GM12891 (cell line): ENCODE data around the gene INTS7.
A peak's percentile ranks its signal among the peaks of the same experiment; 100 is the strongest.
"Not testable (repeated sequence)": the region's sequence is repeated elsewhere in the genome, so short reads cannot be mapped to it uniquely, and the experiment has no call there.

Experiments
- DNase-seq: peaks from one replicate; pipeline ENCODE4 v3.0.0; 2011; ENCODE audit warnings: low spot score; ENCODE audit not compliant: insufficient read length
- FAIRE-seq: peaks from 2 replicates; lab custom pipeline; 2011; peaks lifted over from hg19 to GRCh38; lab: Jason Lieb, UNC
- PAX5 ChIP-seq: IDR thresholded peaks from 2 replicates; pipeline ENCODE4 v1.6.1; 2011; ENCODE audit warnings: low read length, moderate library complexity, mild to moderate bottlenecking; ENCODE audit not compliant: insufficient read depth, severe bottlenecking
- POLR2A ChIP-seq: IDR thresholded peaks from 2 replicates; pipeline ENCODE4 v1.6.1; 2011; ENCODE audit warnings: low read depth, low read length, control low read depth
- POLR2AphosphoS5 ChIP-seq: IDR thresholded peaks from 2 replicates; pipeline ENCODE4 v1.6.1; 2011; ENCODE audit warnings: low read depth, low read length, control low read depth
- POU2F2 ChIP-seq: IDR thresholded peaks from 2 replicates; pipeline ENCODE4 v1.6.1; 2011; ENCODE audit warnings: low read depth, mild to moderate bottlenecking, control low read depth, low read length, moderate library complexity
- SPI1 ChIP-seq: IDR thresholded peaks from 2 replicates; pipeline ENCODE4 v1.6.1; 2011; ENCODE audit warnings: low read depth, low read length, control low read depth
- TAF1 ChIP-seq: IDR thresholded peaks from 2 replicates; pipeline ENCODE4 v1.6.1; 2011; ENCODE audit warnings: low read depth, low read length, control low read depth

Gene INTS7

DNA sequence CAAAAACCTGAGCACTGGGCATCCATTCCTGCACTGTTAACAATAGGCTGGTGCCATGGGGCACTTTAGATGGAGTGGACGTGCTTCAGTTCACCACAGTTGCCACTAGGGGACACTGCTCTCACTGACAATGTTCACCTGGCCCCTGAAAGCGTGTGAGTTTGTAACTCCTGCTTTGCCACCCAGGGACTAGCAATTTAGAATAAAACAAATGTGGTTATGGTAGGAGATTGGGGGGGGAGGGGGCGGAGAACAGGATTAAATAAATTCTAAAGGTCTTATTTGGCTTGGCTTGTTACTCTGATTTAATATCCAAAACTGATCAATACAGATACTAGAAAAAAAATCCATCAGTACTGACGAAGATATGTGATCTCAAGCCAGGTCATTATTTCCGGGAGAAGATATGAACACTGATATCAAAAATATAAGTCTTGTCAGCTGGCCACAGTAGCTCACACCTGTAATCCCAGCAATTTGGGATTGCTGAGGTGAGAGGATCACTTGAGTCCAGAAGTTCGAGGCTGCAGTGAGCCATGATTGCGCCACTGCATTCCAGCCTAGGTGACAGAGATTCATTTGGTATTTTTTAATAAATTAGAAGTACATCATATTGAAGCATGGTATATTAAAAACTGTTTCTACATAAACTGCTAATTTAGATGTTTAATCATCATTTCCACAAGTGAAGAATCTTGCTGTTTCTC, 23.2 kb downstream of the INTS7 start:
- FAIRE-seq, result peak; percentile 99
- TF ChIP-seq POLR2A (no peak), TAF1 (no peak), SPI1 (no peak), POU2F2 (no peak), PAX5 (no peak), POLR2AphosphoS5 (no peak)
- DNase-seq, result peak; percentile 42

DNA sequence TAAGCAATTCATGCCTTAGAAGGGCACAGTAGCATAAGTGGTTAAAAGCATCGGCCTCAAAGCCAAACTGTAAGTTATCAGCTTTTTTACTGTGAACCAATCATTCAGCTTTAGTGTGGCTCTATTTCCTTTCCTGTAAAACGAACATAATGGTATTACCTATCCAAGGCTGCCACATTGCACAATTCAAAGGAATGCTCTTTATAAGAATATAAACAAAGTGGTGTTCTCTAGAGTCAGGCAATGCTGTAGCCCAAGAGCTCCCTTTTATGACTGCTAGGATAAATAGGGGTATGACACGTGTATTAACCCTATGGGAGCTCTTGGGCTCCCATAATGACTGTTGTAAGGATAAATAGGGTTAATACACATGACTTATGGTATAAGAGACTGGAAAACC, 25.4 kb downstream of the INTS7 start:
- DNase-seq (no peak), FAIRE-seq (no peak)
- TF ChIP-seq POU2F2, result no peak
- TF ChIP-seq POLR2A, result no peak
- TF ChIP-seq POLR2AphosphoS5, result no peak
- TF ChIP-seq PAX5, result no peak
- no peak for TF ChIP-seq SPI1
- TF ChIP-seq TAF1, result no peak

DNA sequence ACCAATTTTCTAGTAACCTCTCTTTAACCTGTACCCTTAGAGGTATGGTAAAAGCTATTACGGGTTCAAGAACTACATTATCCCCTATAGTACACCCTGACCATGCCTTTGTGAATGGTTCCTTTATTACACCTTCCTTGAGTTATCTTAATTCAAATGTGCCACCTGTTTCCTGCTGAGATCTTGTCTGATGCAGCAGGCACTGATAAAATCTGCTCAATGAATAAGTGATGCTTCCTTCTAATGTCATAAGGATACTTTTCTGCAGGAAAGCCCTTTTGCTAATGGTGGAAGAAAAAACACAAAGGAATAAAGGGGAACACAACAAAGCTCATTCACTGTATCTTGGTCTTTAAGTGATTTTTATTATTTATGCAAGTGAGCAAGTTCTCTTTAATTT, 25.8 kb downstream of the INTS7 start:
- no peak for DNase-seq
- TF ChIP-seq POLR2AphosphoS5, result no peak
- TF ChIP-seq POU2F2, result no peak
- no peak for TF ChIP-seq POLR2A
- no peak for TF ChIP-seq PAX5
- TF ChIP-seq SPI1, result no peak
- no peak for TF ChIP-seq TAF1
- FAIRE-seq, result no peak

DNA sequence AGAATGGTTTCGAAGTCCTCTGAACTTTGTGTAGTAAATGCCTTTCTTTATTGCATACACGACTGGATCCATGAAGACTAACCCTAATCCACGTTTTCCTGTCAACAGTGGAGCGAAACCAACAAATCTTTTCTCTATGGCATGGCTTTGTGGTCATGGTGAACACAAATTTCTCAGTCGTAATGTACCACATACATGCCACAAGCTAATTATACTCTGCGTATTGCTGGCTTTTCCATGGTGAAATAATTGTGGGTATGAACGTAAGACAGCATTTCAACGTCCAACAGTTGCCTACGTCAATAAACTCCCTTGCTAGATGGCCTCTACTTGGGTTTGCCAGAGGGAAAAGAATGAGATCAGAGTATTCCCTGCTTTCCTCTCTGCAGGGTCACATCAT, 27.5 kb downstream of the INTS7 start:
- FAIRE-seq (no peak), DNase-seq (no peak)
- TF ChIP-seq PAX5 (no peak), POLR2AphosphoS5 (no peak), SPI1 (no peak), TAF1 (no peak), POU2F2 (no peak), POLR2A (no peak)

DNA sequence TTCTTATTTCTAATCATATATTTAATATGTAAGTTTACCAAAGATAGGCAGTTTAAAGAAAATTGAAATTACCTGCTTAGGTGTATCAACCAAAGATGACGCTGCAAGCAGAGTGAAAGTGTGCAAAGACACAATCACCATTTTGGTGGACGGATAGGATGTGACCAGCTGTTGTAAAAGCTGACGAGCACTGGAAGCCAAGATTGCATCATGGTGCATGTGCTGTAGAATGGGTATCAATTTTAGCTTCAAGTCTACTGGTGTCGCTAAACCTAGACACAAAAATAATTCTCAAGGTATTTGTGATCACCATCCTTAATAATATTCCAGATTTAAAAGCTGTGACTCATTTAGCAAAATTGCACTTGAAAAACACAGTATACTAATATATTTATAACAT, 28.2 kb downstream of the INTS7 start:
- DNase-seq, result no peak
- no peak for FAIRE-seq
- no peak for TF ChIP-seq TAF1
- TF ChIP-seq SPI1, result no peak
- TF ChIP-seq POLR2AphosphoS5, result no peak
- TF ChIP-seq POU2F2, result no peak
- TF ChIP-seq POLR2A, result no peak
- no peak for TF ChIP-seq PAX5

DNA sequence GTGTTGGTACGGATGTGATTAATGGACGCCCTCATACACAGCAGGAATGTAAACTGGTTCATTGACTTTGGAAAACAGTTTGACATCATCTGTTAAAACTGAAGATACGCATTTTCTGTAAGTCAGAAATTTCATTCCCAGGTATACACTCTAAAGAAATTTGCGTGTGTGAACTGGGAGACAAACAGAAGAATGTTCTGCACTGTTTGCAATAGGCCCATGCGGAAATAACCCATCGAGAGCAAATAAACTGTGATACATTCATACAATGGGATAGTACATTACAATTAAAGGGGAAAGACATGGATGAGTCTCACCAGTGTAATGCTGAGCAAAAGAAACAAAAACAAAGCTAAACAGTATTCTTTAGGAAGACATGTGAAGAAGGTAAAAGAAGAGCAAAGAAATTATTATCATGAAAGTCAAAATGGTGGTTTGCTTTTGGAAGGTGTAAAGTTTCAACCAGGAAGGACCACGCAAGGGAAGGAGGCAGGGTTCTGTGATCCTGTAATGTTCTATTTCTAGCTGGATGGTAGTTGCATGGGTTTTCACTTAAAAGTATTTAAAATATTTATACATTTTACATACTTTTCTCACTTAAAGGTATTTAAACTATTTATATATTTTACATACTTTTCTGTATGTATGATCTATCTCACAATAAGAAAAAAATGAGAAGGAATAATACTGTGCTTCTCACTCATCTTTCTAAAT, 30.3 kb downstream of the INTS7 start:
- TF ChIP-seq PAX5 (no peak), POU2F2 (no peak), TAF1 (no peak), POLR2A (no peak), SPI1 (no peak), POLR2AphosphoS5 (no peak)
- peak; percentile 45 for FAIRE-seq
- no peak for DNase-seq

DNA sequence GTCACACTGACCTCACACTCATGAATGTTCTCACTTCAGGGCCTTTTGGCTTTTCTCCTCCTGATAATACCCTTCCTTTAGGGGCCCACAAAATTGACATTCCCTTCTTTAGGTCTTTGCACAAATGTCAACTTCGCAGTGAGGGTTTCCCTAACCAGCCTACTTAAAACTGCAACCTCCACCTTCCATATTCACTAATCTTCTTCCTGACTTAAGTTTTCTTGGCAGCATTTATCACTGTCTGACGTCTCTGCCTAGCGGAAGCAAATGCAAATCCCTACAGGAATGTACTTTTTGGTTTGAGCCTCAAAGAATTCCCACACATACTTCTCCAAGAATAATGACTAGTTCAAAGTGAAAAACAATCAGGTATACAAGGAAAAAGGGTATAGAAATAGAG, 32.8 kb downstream of the INTS7 start:
- DNase-seq (no peak), FAIRE-seq (no peak)

DNA sequence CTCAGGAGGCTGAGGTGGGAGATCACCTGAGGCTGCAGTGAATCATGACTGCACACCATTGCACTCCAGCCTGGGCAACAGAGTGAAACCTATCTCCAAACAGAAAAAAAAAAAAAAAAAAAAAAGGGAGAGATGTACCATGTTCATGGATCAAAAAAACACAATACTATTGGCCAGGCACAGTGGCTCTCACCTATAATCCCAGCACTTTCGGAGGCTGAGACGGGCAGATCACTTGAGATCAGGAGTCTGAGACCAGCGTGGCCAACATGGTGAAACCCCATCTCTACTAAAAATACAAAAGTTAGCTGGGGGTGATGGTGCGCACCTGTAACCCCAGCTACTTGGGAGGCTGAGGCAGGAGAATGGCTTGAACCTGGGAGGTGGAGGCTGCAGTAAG, 37.9 kb downstream of the INTS7 start:
- DNase-seq, FAIRE-seq: not testable (repeated sequence)

More for the DNA sequence above, 32.8 kb downstream of the INTS7 start:
- TF ChIP-seq SPI1 (no peak), POLR2AphosphoS5 (no peak)

DNA sequence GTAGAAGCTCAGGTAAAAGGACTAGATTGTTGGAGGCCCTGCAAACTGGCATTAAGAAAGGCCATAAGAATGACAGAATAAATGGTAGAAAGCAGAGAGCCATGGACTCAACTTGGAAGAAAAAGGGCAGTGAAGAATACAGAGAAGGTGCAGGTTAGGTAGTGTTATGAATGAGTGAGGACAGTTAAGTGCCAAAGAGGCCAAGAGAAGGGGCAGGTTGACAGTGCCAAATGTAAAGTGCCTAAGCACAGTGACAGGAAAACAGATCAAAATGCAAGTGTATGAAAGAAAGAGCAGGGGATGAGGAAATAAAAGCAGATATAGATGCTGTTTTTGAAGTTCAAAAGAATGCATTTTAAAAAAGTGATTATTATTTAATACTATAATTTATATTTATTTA, 43.7 kb downstream of the INTS7 start:
- FAIRE-seq, result no peak
- DNase-seq, result no peak
- no peak for TF ChIP-seq TAF1
- TF ChIP-seq SPI1, result no peak
- no peak for TF ChIP-seq PAX5
- no peak for TF ChIP-seq POLR2AphosphoS5
- TF ChIP-seq POLR2A, result no peak
- no peak for TF ChIP-seq POU2F2

DNA sequence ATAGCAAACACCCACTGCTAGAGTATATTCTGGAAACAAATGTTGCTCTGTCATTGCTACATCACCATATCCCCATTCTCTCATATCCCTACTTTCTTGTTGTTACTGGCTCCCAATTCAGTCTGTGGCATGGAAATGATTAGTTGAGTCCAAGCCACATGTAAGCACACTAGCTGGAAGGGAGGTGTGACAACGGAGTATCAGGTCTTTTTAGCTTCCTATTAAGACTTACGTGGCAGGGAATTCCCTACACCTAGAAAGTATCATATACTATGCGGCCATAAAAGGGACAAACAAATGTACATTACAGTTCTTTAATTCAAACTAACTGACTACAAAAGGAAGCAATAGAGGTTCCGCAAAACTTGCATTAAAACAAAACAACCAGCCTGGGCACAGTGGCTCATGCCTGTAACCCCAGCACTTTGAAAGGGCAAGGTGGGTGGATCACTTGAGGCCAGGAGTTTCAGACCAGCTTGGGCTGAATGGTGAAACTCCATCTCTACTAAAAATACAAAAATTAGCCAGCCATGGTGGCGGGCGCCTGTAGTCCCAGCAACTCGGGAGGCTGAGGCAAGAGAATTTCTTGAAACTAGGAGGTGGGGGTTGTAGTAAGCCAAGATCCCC, 48.6 kb downstream of the INTS7 start:
- TF ChIP-seq POLR2A, result no peak
- TF ChIP-seq POLR2AphosphoS5, result no peak
- TF ChIP-seq SPI1, result no peak
- no peak for TF ChIP-seq TAF1
- no peak for TF ChIP-seq PAX5
- no peak for TF ChIP-seq POU2F2
- no peak for DNase-seq
- FAIRE-seq, result no peak

DNA sequence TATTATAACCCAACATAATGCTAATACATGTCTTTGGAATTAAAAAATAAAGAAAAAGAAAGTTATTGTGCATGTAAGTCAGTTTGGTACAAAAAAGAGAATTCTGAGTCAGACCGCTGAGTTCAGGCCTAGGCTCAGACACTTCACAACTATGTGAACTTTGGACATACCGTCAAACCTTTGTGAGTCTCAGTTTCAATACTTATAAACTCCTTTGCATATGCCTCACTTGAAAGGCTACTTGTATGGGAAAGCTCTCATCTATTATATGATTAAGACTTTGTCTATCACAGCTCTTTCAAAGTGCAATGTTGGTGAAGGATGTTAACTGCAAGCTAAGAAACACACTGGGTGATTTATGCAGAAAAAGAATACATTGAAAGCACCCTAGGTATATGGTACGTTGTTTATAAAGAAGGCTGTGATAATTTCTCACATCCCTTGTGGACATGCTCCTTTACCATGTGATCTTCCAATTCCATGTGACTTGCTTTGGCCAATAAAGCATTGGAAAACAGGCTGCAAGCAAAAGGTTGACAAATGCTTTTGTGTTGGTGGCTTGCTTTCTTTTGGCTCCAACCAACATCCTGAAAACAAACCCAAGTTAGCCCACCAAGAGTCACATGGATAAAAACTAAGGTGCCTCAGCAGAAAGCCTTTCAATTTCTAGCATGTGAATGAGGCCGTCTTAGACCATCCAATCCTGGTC, 49.6 kb downstream of the INTS7 start:
- no peak for FAIRE-seq
- TF ChIP-seq POLR2A (peak; percentile 79), TAF1 (no peak), POLR2AphosphoS5 (peak; percentile 84), POU2F2 (no peak; the same call in 1 of the 2 replicates), PAX5 (no peak), SPI1 (no peak)
- DNase-seq, result no peak
